Neural cell (in vitro differentiated cells): Measurements from ENCODE around the gene FGGY. TPM values are rescaled to one million over a fixed set of nuclear protein-coding genes. Genes with fewer than 3 reads are reported as not detected.

Source experiments
- H2AFZ ChIP-seq: fragments of 200-600, 300-800 bp; sonication (generic), shearing (Covaris generic); 2 replicates; pipeline ENCODE4 v1.6.0; 2014; ENCODE audit warnings: low read depth, mild to moderate bottlenecking, antibody characterized with exemption, low read length, moderate library complexity
- H3F3A ChIP-seq: fragments of 200-600 bp; shearing (Covaris generic); 2 replicates; pipeline ENCODE4 v1.6.1; 2016; ENCODE audit warnings: mild to moderate bottlenecking, moderate library complexity, mixed read lengths, antibody characterized with exemption, low read length; ENCODE audit not compliant: insufficient read depth, poor library complexity, severe bottlenecking
- H3K27ac ChIP-seq: fragments of 200-600, 300-800 bp; sonication (generic), shearing (Covaris generic); 2 replicates; pipeline ENCODE4 v1.5.1; 2014; ENCODE audit warnings: mild to moderate bottlenecking, low read length, moderate library complexity
- H3K27me3 ChIP-seq: fragments of 300-800, 200-600 bp; sonication (generic), shearing (Covaris generic); 2 replicates; pipeline ENCODE4 v1.6.0; 2014; ENCODE audit warnings: mild to moderate bottlenecking, low read depth, low read length, moderate library complexity; ENCODE audit not compliant: insufficient read depth
- H3K36me3 ChIP-seq: fragments of 300-800, 200-600 bp; sonication (generic), shearing (Covaris generic); 2 replicates; pipeline ENCODE4 v1.5.1; 2014; ENCODE audit warnings: mild to moderate bottlenecking, antibody characterized with exemption, low read length, moderate library complexity; ENCODE audit not compliant: insufficient read depth
- H3K4me2 ChIP-seq: fragments of 300-800, 200-600 bp; sonication (generic), shearing (Covaris generic); 2 replicates; pipeline ENCODE4 v1.6.0; 2014; ENCODE audit warnings: mild to moderate bottlenecking, low read length
- H3K4me3 ChIP-seq: fragments of 300-800, 200-600 bp; sonication (generic), shearing (Covaris generic); 2 replicates; pipeline ENCODE4 v1.5.1; 2014; ENCODE audit warnings: mild to moderate bottlenecking, low read length, moderate library complexity
- H3K79me2 ChIP-seq: fragments of 200-600 bp; shearing (Covaris generic); replicated peaks from 2 replicates; pipeline ENCODE4 v1.6.0; 2014; ENCODE audit warnings: mild to moderate bottlenecking, low read length, moderate library complexity; ENCODE audit not compliant: insufficient read depth
- H3K9ac ChIP-seq: fragments of 300-800, 200-600 bp; sonication (generic), shearing (Covaris generic); 2 replicates; pipeline ENCODE4 v1.6.1; 2016; ENCODE audit warnings: mild to moderate bottlenecking, low read length, mixed read lengths
- H3K9me2 ChIP-seq: fragments of 200-600 bp; shearing (Covaris generic); 2 replicates; pipeline ENCODE4 v1.6.1; 2016; ENCODE audit warnings: mild to moderate bottlenecking, low read length, mixed read lengths; ENCODE audit not compliant: insufficient read depth
- H3K9me3 ChIP-seq: fragments of 200-600, 300-800 bp; sonication (generic), shearing (Covaris generic); 2 replicates; pipeline ENCODE4 v1.6.1; 2016; ENCODE audit warnings: mild to moderate bottlenecking, mixed run types, low read length, moderate library complexity, mixed read lengths
- H4K20me1 ChIP-seq: fragments of 200-600 bp; shearing (Covaris generic); 2 replicates; pipeline ENCODE4 v1.6.1; 2016; ENCODE audit warnings: mild to moderate bottlenecking, mixed run types; ENCODE audit not compliant: insufficient read depth
- EP300 ChIP-seq: fragments of 450-650 bp; conservative IDR thresholded peaks from 2 replicates; pipeline ENCODE4 v1.6.1; 2014; ENCODE audit warnings: antibody characterized with exemption, mild to moderate bottlenecking, moderate library complexity; ENCODE audit not compliant: poor library complexity, severe bottlenecking
- EZH2 ChIP-seq: fragments of 200-600, 300-800 bp; shearing (Covaris generic), sonication (generic); IDR thresholded peaks from 2 replicates; pipeline ENCODE4 v1.6.1; 2014; ENCODE audit warnings: antibody characterized with exemption, low read length, borderline replicate concordance, mild to moderate bottlenecking; ENCODE audit not compliant: insufficient read depth, poor library complexity, severe bottlenecking
- MXI1 ChIP-seq: fragments of 450-650 bp; conservative IDR thresholded peaks from 2 replicates; pipeline ENCODE4 v1.6.1; 2014; ENCODE audit warnings: antibody characterized with exemption, mild to moderate bottlenecking; ENCODE audit not compliant: poor library complexity, severe bottlenecking
- POLR2AphosphoS5 ChIP-seq: IDR thresholded peaks from 2 replicates; pipeline ENCODE4 v1.6.1; 2012
- RAD21 ChIP-seq: fragments of 450-650 bp; conservative IDR thresholded peaks from 2 replicates; pipeline ENCODE4 v1.6.1; 2014; ENCODE audit warnings: antibody characterized with exemption, mild to moderate bottlenecking, moderate library complexity
- SMC3 ChIP-seq: fragments of 450-650 bp; conservative IDR thresholded peaks from 2 replicates; pipeline ENCODE4 v1.6.1; 2014; ENCODE audit warnings: antibody characterized with exemption, mild to moderate bottlenecking, moderate library complexity; ENCODE audit not compliant: poor library complexity
- TAF1 ChIP-seq: IDR thresholded peaks from 2 replicates; pipeline ENCODE4 v1.6.1; 2012; ENCODE audit warnings: low read depth
- polyA plus RNA-seq: library from polyadenylated mRNA; depleted of rRNA; stranded (reverse); fragments of >200 nt; gene quantifications from 2 replicates; pipeline ENCODE4 v1.2.3, GENCODE V29; 2014
- TF ChIP-seq, protein P1 (sequence below): IDR thresholded peaks from 2 replicates; pipeline ENCODE4 v1.6.1; 2012; ENCODE audit warnings: borderline replicate concordance
- TF ChIP-seq, protein P2 (sequence below): fragments of 450-650 bp; IDR thresholded peaks from 2 replicates; pipeline ENCODE4 v1.5.1; 2014; ENCODE audit warnings: antibody characterized with exemption, mild to moderate bottlenecking, moderate library complexity; ENCODE audit not compliant: poor library complexity, severe bottlenecking

The FGGY gene
- polyA plus RNA-seq, 1 donor from 2014 or later = 7.4 TPM

DNA sequence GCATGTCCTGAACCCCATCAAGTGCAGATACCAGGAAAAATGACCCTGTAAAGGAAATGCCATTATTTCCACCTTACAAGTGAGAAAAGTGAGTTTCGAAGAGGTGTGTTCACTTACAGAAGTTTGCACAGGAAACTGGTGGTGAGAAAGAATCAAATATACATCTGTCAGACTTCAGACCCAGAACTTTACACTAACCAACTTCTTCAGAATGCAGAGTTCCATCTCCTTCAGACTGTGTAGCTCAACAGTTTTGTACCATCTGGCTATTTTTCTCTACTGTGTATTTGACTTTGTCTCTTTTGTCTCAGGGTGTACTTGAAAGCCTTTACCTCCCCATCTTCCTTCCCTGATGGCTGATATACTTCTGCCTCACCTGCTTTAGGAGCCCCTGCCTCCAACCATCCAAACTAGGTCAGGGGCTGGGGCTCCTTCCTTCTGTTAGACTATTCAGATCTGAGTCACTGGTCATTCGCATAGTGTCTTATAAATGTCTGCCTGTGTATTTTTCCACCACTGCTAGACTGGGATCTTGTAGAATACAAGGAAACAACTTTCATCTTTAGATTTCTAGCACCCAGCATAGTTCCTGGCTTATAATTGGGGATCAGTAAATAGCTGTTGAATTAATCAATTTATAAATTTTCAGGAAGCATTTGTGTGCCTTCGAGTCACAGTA lies 247.9 kb downstream of the FGGY start:
- no peaks in the 10 kb centered on the region for H4K20me1 ChIP-seq
- no peaks in the 10 kb centered on the region for H3K9me2 ChIP-seq
- H3K27me3 ChIP-seq = no peaks in the 10 kb centered on the region
- H3K9me3 ChIP-seq = no peaks in the 10 kb centered on the region
- no peak overlapping the region for H3K9ac ChIP-seq
- no peak overlapping the region for H2AFZ ChIP-seq
- no peaks in the 10 kb centered on the region for H3F3A ChIP-seq
- no peak overlapping the region for H3K4me3 ChIP-seq
- no peak overlapping the region for H3K27ac ChIP-seq
- H3K36me3 ChIP-seq = no peaks in the 10 kb centered on the region
- no peaks in the 10 kb centered on the region for H3K79me2 ChIP-seq
- H3K4me2 ChIP-seq = no peak overlapping the region
- no peak for TF ChIP-seq MXI1
- no peak for TF ChIP-seq EZH2
- TF ChIP-seq TAF1 = no peak
- TF ChIP-seq RAD21 = no peak
- no peak for TF ChIP-seq EP300
- no peak for TF ChIP-seq SMC3

DNA sequence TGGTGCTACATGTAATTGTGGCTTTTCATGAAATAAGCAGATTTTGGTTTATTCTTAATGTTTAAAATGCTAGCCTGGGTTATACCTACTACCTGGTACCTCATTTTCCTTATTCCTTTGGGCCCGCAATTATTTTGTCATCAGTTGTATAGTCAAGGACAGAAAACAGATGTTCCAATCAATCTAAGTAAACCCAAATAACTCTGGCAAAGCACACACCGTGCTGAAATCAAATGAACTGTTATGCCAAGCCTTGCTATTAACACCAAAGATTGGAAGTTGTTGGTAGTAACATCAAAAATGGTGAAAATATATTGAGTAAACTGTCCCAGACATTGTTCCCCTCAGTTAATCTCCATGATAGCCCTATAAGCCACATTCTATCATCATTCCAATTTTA lies 248.9 kb downstream of the FGGY start:
- no peaks in the 10 kb centered on the region for H3K79me2 ChIP-seq
- TF ChIP-seq SMC3 (no peak), MXI1 (no peak), TAF1 (no peak), EP300 (no peak), RAD21 (no peak), EZH2 (no peak), POLR2AphosphoS5 (no peak)
- TF ChIP-seq, protein P1, sequence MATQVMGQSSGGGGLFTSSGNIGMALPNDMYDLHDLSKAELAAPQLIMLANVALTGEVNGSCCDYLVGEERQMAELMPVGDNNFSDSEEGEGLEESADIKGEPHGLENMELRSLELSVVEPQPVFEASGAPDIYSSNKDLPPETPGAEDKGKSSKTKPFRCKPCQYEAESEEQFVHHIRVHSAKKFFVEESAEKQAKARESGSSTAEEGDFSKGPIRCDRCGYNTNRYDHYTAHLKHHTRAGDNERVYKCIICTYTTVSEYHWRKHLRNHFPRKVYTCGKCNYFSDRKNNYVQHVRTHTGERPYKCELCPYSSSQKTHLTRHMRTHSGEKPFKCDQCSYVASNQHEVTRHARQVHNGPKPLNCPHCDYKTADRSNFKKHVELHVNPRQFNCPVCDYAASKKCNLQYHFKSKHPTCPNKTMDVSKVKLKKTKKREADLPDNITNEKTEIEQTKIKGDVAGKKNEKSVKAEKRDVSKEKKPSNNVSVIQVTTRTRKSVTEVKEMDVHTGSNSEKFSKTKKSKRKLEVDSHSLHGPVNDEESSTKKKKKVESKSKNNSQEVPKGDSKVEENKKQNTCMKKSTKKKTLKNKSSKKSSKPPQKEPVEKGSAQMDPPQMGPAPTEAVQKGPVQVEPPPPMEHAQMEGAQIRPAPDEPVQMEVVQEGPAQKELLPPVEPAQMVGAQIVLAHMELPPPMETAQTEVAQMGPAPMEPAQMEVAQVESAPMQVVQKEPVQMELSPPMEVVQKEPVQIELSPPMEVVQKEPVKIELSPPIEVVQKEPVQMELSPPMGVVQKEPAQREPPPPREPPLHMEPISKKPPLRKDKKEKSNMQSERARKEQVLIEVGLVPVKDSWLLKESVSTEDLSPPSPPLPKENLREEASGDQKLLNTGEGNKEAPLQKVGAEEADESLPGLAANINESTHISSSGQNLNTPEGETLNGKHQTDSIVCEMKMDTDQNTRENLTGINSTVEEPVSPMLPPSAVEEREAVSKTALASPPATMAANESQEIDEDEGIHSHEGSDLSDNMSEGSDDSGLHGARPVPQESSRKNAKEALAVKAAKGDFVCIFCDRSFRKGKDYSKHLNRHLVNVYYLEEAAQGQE = no peak
- TF ChIP-seq, protein P2, sequence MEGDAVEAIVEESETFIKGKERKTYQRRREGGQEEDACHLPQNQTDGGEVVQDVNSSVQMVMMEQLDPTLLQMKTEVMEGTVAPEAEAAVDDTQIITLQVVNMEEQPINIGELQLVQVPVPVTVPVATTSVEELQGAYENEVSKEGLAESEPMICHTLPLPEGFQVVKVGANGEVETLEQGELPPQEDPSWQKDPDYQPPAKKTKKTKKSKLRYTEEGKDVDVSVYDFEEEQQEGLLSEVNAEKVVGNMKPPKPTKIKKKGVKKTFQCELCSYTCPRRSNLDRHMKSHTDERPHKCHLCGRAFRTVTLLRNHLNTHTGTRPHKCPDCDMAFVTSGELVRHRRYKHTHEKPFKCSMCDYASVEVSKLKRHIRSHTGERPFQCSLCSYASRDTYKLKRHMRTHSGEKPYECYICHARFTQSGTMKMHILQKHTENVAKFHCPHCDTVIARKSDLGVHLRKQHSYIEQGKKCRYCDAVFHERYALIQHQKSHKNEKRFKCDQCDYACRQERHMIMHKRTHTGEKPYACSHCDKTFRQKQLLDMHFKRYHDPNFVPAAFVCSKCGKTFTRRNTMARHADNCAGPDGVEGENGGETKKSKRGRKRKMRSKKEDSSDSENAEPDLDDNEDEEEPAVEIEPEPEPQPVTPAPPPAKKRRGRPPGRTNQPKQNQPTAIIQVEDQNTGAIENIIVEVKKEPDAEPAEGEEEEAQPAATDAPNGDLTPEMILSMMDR = no peak
- no peaks in the 10 kb centered on the region for H3K36me3 ChIP-seq
- no peak overlapping the region for H3K4me2 ChIP-seq
- H3K9ac ChIP-seq = no peak overlapping the region
- no peaks in the 10 kb centered on the region for H3K27me3 ChIP-seq
- no peaks in the 10 kb centered on the region for H3K9me2 ChIP-seq
- no peaks in the 10 kb centered on the region for H3K9me3 ChIP-seq
- no peak overlapping the region for H3K27ac ChIP-seq
- no peak overlapping the region for H2AFZ ChIP-seq
- no peaks in the 10 kb centered on the region for H3F3A ChIP-seq
- H3K4me3 ChIP-seq = no peak overlapping the region
- H4K20me1 ChIP-seq = no peaks in the 10 kb centered on the region
